Transverse colon (tissue), 4 donors: ENCODE data around the gene RAPGEF3. TPM values are rescaled to one million over a fixed set of nuclear protein-coding genes. Genes with fewer than 3 reads are reported as not detected.

Experiments
- DNase-seq: peaks from one replicate; pipeline ENCODE4 v3.0.0-alpha.2; 2019
- H3K27ac ChIP-seq, 4 donors: fragments of 200-600 bp; sonication (generic); 2 replicates each; pipeline ENCODE4 v1.5.1; 2016 to 2018; ENCODE audit warnings: inconsistent platforms in 4 of 4
- H3K27me3 ChIP-seq: fragments of 200-600 bp; sonication (generic); 2 replicates; pipeline ENCODE4 v1.5.1; 2017; ENCODE audit warnings: inconsistent platforms
- H3K36me3 ChIP-seq, 4 donors: fragments of 200-600 bp; sonication (generic); 2 replicates each; pipeline ENCODE4 v1.5.1; 2017 to 2019; ENCODE audit warnings: inconsistent platforms in 4 of 4
- H3K4me1 ChIP-seq, 4 donors: fragments of 200-600 bp; sonication (generic); 2 replicates each; pipeline ENCODE4 v1.5.1; 2017 to 2020; ENCODE audit warnings: inconsistent platforms in 4 of 4
- H3K4me3 ChIP-seq, 4 donors: fragments of 200-600 bp; sonication (generic); 1 replicate in 1 of 4; 2 replicates in 3 of 4; pipeline versions ENCODE4 v1.5.1 to v1.6.1; 2017 to 2019; ENCODE audit warnings: inconsistent platforms in 4 of 4
- H3K9me3 ChIP-seq, 2 donors: fragments of 200-600 bp; sonication (generic); 2 replicates each; pipeline ENCODE4 v1.5.1; 2017 to 2019; ENCODE audit warnings: inconsistent platforms in 2 of 2
- CTCF ChIP-seq, 5 experiments: fragments of 200-600 bp in 3 of 5; fragments of 450-650 bp in 2 of 5; sonication (generic) in 3 of 5; IDR thresholded peaks; 1 replicate in 2 of 5; 2 replicates in 3 of 5; pipeline ENCODE4 v1.5.1; 2016 to 2017; ENCODE audit warnings: antibody characterized with exemption in 5 of 5, inconsistent platforms in 3 of 5, mild to moderate bottlenecking in 2 of 5, moderate library complexity in 1 of 5
- EP300 ChIP-seq: sonication (generic); formaldehyde crosslinking; IDR thresholded peaks from one replicate; pipeline ENCODE4 v1.6.1; 2017; ENCODE audit warnings: antibody characterized with exemption, low read depth
- POLR2A ChIP-seq: fragments of 450-650 bp; IDR thresholded peaks from one replicate; pipeline ENCODE4 v1.6.1; 2016; ENCODE audit warnings: antibody characterized with exemption, mild to moderate bottlenecking, moderate library complexity
- POLR2AphosphoS5 ChIP-seq, 3 donors: sonication (generic); formaldehyde crosslinking; IDR thresholded peaks; one replicate each; pipeline ENCODE4 v1.6.1; 2016; ENCODE audit warnings: antibody characterized with exemption in 3 of 3
- WGBS, 2 donors: methylation state at CpG; one replicate each; pipeline ENCODE4 v1.1.5; 2018; ENCODE audit warnings: low coverage in 1 of 2; 5-methylcytosine and 5-hydroxymethylcytosine counted together
- in situ Hi-C, 4 donors: fragments of 200-750 bp; cut with MboI; loops; one replicate each; pipeline versions ENCODE4 v1.15.0 to v1.15.1; 2017; ENCODE audit warnings: low sequenced_read_pairs in 3 of 4, low pct_ligation_motif_present in 1 of 4, low pct_unique_long_range_greater_than_20kb in 1 of 4
- intact Hi-C: fragments of 100-400 bp; cut with DNase I; formaldehyde crosslinking; loops from one replicate; pipeline ENCODE4 v1.15.1; 2023; ENCODE audit warnings: low total_unique reads
- total RNA-seq, 4 donors: library from RNA; depleted of rRNA; stranded (reverse); fragments of >200 nt; gene quantifications; one replicate each; pipeline ENCODE4 v1.1.0, GENCODE V29; 2016

Gene RAPGEF3
- total RNA-seq, 4 donors from 2014 or later, result 8.1 to 51.7 (median 24.6) TPM

- Histone ChIP-seq H3K27me3 (no peaks in the 10 kb centered on the region), H3K27ac (no peak overlapping the region), H3K36me3 (no peaks in the 10 kb centered on the region), H3K4me1 (peaks cover 0 to 9% (median 7%) of the 10 kb centered on the region in 4 donors), H3K4me3 (no peak overlapping the region), H3K9me3 (no peaks in the 10 kb centered on the region)
- DNase-seq, result no peak
- in situ Hi-C loops, result loop anchor here in 2 of 4 donors (25.0 kb wide), 2 partner anchors 91 to 216 kb away; partner anchors contain the start of gene TMEM106C (in 1 of the 2)
- intact Hi-C loops, result no loop called here
- 83 to 87% methylated on average over 1 to 5 of the region's 5 CpGs for WGBS, 2 donors
- TF ChIP-seq EP300, result no peak
- no peak for TF ChIP-seq POLR2AphosphoS5 (IDR thresholded peaks at IDR 0.05)
- TF ChIP-seq POLR2A, result no peak
- no peak for TF ChIP-seq CTCF (IDR thresholded peaks at IDR 0.05)
Measured at GRCh38 chr12:47746073-47746472, 12.6 kb downstream of the RAPGEF3 start.

- no peaks in the 10 kb centered on the region for H3K36me3 ChIP-seq
- in situ Hi-C loops, result loop anchor here in 2 of 4 donors (25.0 kb wide), 2 partner anchors 92 to 217 kb away; partner anchors contain the start of gene TMEM106C (in 1 of the 2)
- intact Hi-C loops, result no loop called here
- peaks cover 0 to 13% (median 10%) of the 10 kb centered on the region in 4 donors for H3K4me1 ChIP-seq
- no peak overlapping the region for H3K27ac ChIP-seq
- WGBS, 2 donors, result 78 to 87% methylated on average over 9 to 16 of the region's 16 CpGs
- H3K27me3 ChIP-seq, result no peaks in the 10 kb centered on the region
- no peak overlapping the region for H3K4me3 ChIP-seq
- DNase-seq, result no peak
- H3K9me3 ChIP-seq, result no peaks in the 10 kb centered on the region
- TF ChIP-seq POLR2A, result no peak
- TF ChIP-seq CTCF (IDR thresholded peaks at IDR 0.05), result no peak
- TF ChIP-seq EP300, result no peak
- TF ChIP-seq POLR2AphosphoS5 (IDR thresholded peaks at IDR 0.05), result no peak
Measured at GRCh38 chr12:47745485-47746041, 13.1 kb downstream of the RAPGEF3 start.

GRCh38 chr12:47744778-47745436, 13.8 kb downstream of the RAPGEF3 start:
- 69 to 84% methylated on average over 6 to 8 of the region's 8 CpGs for WGBS, 2 donors
- Histone ChIP-seq H3K36me3 (no peaks in the 10 kb centered on the region), H3K4me1 (peaks cover 0 to 20% (median 12%) of the 10 kb centered on the region in 4 donors), H3K27me3 (no peaks in the 10 kb centered on the region), H3K4me3 (no peak overlapping the region), H3K9me3 (no peaks in the 10 kb centered on the region), H3K27ac (no peak overlapping the region)
- in situ Hi-C loops, result loop anchor here in 2 of 4 donors (25.0 kb wide), 2 partner anchors 92 to 217 kb away; partner anchors contain the start of gene TMEM106C (in 1 of the 2)
- TF ChIP-seq CTCF (IDR thresholded peaks at IDR 0.05) (no peak), POLR2A (no peak), POLR2AphosphoS5 (IDR thresholded peaks at IDR 0.05) (no peak), EP300 (no peak)
- intact Hi-C loops, result no loop called here
- DNase-seq, result no peak

- Histone ChIP-seq H3K9me3 (no peaks in the 10 kb centered on the region), H3K36me3 (no peaks in the 10 kb centered on the region), H3K4me1 (peaks cover 0 to 24% (median 12%) of the 10 kb centered on the region in 4 donors), H3K27ac (no peak overlapping the region), H3K4me3 (no peak overlapping the region), H3K27me3 (no peaks in the 10 kb centered on the region)
- in situ Hi-C loops (loop anchor here in 2 of 4 donors (25.0 kb wide), 2 partner anchors 93 to 218 kb away; partner anchors contain the start of gene TMEM106C (in 1 of the 2)), intact Hi-C loops (no loop called here)
- TF ChIP-seq CTCF (IDR thresholded peaks at IDR 0.05), result peak; percentile 51 to 83 (median 62)
- no peak for TF ChIP-seq POLR2A
- DNase-seq, result peak; percentile 83
- 35 to 93% methylated on average over 2 to 10 of the region's 10 CpGs for WGBS, 2 donors
Measured at GRCh38 chr12:47744005-47744651, 14.6 kb downstream of the RAPGEF3 start.
